Superior temporal gyrus (tissue), 1 donor: Measurements from ENCODE around the gene CDC34.

Source experiments
- DNase-seq: peaks from one replicate; pipeline ENCODE4 v3.0.0-alpha.2; 2016; ENCODE audit errors: extremely low spot score

CDC34 gene

DNA sequence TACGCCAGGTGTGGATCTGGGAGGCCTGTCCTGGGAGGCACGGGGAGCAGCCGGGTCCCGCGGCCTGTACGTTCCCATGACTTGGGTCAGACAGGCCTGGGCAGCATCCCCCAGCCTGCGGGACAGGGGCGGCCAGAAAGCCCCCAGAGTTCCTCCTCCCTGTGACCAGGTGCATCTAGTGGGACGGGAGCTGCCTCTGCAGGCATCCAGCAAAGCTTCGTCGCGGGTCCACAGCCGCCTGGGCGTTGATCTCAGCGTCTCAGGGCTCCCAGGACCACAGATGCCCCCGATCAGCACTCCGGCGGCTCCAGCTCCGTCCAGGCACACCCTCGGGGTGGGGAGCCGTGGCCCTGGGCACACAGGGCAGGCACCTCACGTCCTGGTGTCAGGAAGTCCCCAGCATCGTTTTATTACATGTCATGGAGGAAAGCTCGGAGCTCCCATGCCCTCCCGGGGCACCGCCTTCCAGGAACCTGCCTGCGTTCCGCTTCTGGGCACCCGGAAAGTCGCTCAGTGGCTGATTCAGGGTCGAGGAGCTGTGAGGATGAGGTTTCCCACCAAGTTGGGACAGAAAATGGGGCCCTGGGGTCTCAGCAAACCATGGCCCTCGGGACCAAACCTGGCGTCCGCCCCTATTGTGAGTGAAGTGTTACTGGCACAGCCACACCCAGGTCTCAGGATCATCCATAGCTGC lies 10.8 kb downstream of the CDC34 start:
- no peak for DNase-seq

GRCh38 chr19:543910-544608 lies 12.5 kb downstream of the CDC34 start, which contains the start of gene GZMM:
TSS of gene GZMM (plus strand) at chr19:544053. CDS start at chr19:544072, 19 bp downstream.
- no peak for DNase-seq

DNA sequence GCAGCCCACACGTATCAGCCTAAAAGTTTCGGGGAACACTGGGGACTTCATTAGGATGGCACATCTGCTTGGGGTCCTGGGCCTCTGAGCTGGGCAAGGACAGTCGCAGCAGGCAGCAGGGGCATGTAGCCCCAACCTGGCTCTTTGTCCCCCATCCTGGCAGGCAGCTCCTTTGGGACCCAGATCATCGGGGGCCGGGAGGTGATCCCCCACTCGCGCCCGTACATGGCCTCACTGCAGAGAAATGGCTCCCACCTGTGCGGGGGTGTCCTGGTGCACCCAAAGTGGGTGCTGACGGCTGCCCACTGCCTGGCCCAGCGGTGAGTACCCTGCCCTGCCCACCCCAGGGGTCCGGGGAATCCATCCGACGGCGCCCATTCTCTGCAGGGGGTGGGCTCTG lies 15.6 kb downstream of the CDC34 start:
- DNase-seq, result no peak

- DNase-seq, result no peak
Observed at GRCh38 chr19:547836-548720, 16.5 kb downstream of the CDC34 start.

DNA sequence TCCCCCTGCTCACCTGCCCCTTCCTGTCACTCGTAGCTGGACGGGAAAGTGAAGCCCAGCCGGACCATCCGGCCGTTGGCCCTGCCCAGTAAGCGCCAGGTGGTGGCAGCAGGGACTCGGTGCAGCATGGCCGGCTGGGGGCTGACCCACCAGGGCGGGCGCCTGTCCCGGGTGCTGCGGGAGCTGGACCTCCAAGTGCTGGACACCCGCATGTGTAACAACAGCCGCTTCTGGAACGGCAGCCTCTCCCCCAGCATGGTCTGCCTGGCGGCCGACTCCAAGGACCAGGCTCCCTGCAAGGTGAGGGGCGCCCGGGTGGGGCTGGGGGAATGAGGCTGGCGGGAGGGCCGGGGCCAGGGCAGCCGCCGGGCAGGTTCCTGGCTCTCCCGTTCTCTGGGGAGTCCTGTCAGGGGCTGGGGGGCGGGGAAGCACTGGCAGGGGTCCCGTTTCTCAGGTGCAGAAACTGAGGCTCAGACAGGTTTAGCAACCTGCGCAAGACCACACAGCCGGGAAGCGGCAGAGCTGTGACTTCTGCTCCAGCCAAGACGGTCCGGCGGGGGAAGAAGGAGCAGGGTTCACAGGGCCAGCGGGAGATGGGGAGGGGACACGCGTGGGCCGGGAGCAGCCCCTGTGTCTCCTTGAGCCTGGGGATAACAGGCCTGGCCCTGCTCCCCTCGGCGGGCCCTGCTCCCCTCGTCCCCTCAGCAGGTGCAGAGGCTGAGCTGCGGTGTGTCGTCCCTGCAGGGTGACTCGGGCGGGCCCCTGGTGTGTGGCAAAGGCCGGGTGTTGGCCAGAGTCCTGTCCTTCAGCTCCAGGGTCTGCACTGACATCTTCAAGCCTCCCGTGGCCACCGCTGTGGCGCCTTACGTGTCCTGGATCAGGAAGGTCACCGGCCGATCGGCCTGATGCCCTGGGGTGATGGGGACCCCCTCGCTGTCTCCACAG lies 17.6 kb downstream of the CDC34 start:
- no peak for DNase-seq

- no peak for DNase-seq
Observed at GRCh38 chr19:554817-555216, 23.3 kb downstream of the CDC34 start.

DNA sequence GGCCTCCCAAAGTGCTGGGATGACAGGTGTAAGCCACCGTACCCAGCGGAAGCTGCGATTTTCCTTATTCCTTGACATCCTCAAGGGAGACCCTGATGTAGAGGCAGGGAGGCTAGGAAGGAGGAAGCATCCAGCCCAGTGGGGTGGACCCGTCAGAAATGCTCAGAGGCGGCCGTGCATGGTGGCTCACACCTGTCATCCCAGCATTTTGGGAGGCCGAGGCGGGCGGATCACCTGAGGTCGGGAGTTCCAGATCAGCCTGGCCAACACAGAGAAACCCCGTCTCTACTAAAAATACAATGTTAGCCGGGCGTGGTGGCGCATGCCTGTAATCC lies 23.9 kb downstream of the CDC34 start:
- no peak for DNase-seq

DNA sequence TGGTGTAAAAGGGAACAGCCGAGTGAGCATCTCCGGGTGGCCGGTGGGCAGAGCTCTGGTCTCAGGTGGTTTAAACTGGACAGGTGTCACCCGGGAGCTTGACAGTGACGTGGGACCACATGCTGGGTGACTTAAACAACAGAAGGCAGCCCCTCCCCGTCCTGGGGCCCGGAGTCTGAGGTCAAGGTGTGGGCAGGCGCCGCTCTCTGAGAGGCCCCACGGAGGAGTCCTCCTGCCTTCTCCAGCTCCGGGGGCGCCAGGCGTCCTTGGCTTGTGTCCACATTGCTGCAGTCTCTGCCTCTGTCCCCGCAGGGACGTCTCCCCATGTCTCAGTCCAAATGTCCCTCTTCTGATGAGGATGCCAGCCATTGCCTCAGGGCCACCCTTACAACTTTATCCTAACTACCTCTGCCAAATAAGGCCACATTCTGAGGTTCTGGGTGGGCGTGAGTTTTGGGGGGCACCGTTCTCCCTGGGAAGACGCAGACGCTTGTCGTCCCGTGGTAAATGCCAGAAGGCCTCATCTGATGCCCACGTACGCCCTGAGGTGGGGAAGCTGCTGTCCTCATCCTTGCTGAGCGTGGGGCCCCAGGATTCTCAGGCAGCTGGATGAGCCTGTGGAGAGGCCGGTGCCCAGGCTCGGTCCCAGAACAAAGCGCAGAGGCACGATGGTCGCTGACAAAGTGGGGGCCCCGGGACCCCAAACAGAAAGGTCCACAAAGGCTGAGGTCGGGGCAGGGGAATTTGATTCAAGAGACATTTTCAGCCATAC lies 25.2 kb downstream of the CDC34 start:
- no peak for DNase-seq

- no peak for DNase-seq
Observed at GRCh38 chr19:558770-559439, 27.3 kb downstream of the CDC34 start.

GRCh38 chr19:560121-560520 lies 28.6 kb downstream of the CDC34 start:
- DNase-seq, result no peak

- DNase-seq, result no peak
Observed at GRCh38 chr19:566403-566802, 34.8 kb downstream of the CDC34 start.

DNA sequence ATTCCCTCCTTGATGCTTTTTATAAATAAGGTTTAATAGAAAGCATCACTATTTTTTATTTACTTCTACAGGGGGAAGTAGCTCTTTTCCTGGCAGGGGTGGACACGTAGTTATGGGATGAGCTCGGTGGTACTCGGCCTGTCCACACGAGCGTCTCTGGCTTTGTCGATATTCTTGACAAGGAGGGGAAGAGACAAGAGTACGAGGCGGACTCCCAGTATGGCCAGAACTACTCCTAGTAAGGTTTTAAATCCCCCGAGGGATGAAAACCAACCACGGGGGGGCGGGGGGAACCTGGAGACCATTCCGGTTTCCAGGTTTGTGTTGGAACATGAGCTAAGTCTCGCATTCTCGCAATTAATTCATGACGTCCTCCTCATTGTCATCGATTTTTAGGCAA lies 35.3 kb downstream of the CDC34 start:
- no peak for DNase-seq

DNA sequence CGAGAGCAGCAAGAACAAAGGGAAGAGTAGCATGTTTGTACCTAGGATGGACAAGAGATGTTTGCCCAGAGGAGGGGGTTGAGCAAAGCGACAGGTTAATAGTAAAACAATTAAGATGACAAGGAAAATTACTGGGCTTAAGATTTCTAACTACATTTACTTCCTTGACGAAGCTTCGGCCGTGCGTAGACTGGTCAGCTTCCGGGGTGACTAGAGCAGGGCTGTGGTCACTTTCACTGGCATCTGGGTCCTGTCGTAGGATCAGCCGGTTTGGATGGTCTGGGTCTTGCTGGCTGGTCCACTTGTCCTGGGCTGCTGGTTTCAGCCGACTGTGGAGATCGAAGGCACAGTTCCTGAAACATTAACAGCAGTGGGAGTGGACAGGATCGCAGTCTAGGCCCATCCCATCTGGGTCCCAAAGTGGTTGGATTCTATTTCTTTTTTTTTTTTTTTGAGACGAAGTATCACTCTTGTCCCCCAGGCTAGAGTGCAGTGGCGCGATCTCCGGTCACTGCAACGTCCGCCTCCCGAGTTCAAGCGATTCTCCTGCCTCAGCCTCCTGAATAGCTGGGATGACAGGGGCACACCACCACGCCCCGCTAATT lies 35.8 kb downstream of the CDC34 start:
- no peak for DNase-seq

DNA sequence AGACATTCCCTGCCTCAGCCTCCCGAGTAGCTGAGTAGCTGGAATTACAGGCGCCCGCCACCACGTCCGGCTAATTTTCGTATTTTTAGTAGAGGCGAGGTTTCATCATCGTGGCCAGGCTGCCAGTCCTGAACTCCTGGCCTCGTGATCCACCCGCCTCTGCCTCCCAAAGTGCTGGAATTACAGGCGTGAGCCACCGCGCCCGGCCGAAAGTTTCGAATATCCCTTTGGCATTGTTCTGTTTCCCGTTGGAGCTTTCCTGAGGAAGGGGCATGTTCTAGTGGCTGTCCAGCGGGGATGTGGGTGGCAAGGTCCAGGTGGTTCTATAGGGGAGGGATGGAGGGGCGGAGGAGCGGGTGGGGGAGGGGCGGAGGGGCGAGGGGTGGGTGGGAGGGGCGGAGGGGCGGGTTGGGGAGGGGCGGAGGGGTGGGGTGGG lies 38.7 kb downstream of the CDC34 start:
- DNase-seq, result no peak

DNA sequence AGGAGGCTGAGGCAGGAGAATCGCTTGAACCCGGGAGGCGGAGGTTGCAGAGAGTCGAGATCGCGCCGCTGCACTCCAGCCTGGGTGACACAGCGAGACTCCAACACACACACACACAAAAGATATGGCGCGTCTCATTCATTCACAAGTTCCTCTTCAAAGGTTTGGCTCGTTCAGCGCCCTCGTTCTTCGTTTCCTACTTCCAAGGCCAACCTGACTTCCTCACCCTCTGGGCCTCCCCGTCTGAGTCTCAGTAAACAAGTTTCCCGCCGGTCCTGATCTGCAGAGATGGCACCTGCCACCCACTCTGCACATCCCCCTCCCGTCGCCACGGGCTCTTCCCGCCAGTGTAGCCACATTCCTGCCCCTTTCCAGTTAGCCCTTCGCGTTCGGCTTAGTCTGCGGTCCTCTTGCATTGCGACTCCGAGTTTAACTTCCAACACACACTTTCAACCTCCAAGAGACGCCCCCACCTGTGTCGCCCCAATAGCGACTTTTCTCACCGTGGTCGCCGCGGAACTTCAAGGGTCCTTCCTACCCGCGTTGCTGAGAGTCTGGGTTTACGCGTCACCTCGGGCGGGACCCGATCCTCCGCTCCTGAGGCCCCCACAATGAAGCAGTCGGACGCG lies 39.5 kb downstream of the CDC34 start:
- no peak for DNase-seq

GRCh38 chr19:571566-571974 lies 40.0 kb downstream of the CDC34 start:
- no peak for DNase-seq

DNA sequence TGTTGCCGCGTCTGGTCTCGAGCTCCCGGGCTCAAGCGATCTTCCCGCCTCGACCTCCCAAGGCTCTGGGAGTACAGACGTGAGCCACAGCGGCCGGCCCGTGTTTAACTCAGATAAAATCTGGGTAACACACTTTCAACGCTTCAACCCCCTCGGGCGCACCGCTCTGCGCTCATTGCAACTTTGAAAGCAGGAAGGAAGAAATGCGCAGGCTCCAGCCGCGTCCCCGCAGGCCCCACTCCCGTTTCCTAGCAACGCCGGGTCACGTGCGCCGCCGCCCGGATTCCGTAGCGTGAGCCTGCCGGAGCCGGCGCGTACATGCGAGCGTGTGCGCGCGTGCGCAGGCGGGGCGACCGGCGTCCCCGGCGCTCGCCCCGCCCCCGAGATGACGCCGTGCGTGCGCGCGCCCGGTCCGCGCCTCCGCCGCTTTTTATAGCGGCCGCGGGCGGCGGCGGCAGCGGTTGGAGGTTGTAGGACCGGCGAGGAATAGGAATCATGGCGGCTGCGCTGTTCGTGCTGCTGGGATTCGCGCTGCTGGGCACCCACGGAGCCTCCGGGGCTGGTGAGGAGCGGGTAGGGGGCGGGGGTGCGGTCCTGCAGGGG lies 40.7 kb downstream of the CDC34 start, which contains the start of gene BSG:
Gene BSG (plus strand): TSS at position 457 of the 603 bp plus-strand sequence. CDS start 39 bp downstream, at position 496.
- peak; percentile 98 for DNase-seq

DNA sequence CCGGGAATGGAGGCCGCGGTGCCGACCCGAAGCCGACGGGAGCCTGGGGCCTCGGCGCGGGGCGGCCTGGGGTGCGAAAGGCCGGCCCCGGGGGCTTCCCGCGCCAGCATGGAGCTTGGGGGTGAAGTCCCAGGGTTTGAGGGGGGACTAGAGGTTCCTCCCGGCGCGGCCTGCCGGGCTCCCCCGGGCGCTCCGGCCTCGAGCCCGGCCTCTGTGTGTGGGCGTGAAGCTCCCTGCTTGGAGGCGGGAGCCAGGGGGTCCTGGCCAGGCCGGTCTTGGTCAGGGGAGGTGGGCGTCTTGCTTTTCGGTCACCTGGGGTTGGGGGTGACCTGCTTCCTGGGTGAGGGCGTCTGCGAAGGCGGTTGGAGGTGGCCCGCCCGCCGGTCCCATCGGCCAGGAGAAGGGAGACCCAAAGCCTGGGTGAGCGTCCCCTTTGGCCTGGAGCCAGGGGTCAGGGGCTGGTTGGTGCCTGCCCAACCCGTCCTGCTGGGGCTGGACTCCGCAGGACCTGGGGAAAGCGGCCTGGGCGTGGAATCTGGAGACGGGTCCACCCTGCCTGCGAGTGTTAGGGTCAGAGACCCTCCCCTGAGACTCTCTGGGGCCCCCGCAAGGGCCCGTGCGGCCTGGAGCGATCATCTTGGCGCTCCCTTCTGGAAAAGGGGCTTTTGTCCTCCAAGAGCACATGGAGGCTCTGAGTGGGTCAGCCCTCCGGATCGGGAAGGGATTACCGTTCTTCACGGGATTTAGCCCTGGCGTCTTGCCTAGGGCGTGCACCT lies 41.4 kb downstream of the CDC34 start:
- no peak for DNase-seq
